DMS153 (cell line): ENCODE results near the gene RCC1.
"Not testable (repeated sequence)": the region's sequence is repeated elsewhere in the genome, so short reads cannot be mapped to it uniquely, and the experiment has no call there.

Experiments used
- DNase-seq: peaks from one replicate; lab custom pipeline; 2025; lab: John Stamatoyannopoulos, UW

Gene RCC1

DNA sequence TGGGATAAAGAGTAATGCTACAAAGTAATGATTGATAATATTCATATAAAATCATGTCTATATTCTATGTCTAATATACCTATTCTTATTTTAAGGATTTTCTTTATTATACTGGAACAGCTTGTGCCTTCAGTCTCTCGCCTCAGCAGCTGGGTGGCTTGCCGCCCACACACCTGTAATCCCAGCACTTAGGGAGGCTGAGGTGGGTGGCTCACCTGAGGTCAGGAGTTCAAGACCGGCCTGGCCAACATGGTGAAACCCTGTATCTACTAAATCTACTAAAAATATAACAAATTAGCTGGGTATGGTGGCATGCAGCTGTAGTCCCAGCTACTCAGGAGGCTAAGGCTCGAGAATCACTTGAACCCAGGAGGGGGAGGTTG, 39.4 kb downstream of the RCC1 start:
- no peak for DNase-seq

GRCh38 chr1:28548318-28548717, 42.5 kb downstream of the RCC1 start:
- no peak for DNase-seq

GRCh38 chr1:28551381-28551780, 45.5 kb downstream of the RCC1 start:
- no peak for DNase-seq

DNA sequence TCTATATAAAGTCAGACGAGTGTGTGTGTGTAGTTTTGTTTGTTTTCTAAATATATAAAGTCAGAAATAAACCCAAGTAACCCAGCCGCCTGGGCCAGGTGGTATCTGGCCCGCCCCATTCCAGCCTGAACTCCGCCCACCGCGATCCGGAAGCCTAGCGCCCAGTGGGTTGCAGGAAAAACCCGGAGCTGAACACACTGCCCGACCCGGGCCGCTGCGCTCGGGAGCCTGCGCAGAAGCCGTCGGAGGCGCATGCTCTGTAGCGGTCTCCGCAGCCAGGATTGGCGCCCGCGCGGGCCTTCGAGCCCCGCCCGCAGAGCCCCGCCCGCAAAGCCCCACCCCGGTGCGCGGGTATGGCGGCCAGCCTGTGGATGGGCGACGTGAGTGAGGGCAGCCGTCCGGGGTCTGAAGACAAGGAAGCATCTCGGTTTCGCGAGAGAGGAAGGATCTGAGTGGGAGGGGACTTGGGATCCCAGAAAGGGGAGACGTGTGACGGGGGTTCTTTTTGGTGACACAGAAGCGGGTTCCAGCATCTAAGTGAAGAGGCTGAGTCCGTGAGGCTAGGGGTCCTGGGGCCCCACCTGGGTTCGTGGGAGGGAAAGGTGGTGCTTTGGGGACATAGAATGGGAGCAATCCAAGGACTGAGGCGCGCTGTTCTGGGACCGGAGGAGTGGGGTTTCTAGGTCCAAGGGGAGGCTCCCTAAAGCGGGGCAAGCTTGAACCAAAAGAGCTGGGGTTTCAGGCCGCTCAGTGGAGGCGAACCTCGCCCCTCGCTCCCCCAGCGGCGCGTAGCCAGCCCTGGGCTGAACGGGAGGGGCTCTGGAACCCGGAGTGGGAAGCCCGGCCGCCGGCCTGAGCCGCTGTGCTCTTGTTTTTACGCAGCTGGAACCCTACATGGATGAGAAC, 47.2 kb downstream of the RCC1 start, which contains the start of gene TRNAU1AP:
Gene TRNAU1AP, plus strand, starts transcription at position 328 of the 906 bp plus-strand sequence. Its CDS starts 26 bp downstream, at position 354.
- DNase-seq: peak; percentile 98

GRCh38 chr1:28560886-28561285, 55.0 kb downstream of the RCC1 start:
- DNase-seq: no peak

GRCh38 chr1:28564310-28564709, 58.5 kb downstream of the RCC1 start:
- DNase-seq: no peak

DNA sequence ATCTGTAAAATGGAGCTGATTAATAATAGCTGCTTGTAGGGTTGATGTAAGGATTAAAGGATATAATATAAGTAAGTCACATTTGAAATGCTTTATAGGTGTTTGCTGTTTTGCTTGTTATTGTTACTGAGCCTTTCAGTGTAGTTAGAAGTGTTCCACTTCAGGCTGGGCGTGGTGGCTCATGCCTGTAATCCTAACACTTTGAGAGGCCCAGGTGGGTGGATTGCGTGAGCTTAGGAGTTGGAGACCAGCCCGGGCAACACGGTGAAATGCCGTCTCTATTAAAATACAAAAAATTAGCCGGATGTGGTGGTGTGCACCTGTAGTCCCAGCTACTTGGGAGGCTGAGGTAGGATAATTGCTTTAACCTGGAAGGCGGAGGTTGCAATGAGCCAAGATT, 59.2 kb downstream of the RCC1 start:
- DNase-seq: no peak

DNA sequence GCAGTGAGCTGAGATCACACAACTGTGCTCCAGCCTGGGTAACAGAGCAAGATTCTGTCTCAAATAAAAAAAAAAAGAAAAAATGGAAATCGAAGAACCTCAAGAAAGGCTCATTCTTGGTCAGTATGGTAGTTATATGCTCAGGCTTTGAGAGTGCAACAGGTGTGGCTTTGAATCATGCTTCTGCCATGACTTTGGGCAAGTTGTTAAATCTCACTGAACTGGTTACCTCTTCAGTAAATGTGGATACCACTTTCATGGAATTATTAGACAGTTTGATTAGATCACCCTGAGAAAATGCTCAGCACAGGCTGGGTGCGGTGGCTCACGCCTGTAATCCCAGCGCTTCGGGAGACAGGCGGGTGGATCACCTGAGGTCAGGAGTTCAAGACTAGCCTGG, 59.9 kb downstream of the RCC1 start:
- no peak for DNase-seq

DNA sequence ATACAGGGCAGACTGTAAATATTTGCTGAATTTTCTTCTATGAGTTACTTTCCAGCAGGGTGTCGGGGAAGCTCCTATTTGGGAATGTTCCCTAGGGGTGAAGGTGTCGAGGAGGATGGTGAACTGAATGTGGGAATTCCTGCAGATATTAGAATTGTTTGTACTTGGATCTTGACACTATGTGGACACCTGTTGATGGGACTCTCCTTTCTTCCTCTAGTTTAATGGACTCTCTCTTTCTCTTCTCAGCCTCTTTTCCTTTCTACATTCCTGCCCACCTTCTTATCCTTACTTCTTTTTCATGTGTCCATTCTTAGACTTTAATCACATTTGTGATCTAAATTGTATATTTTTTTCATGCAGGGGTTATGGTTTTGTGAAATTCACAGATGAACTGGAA, 61.1 kb downstream of the RCC1 start:
- no peak for DNase-seq

GRCh38 chr1:28571911-28572310, 66.1 kb downstream of the RCC1 start:
- no peak for DNase-seq

- not testable (repeated sequence) for DNase-seq
These were observed 67.0 kb downstream of the RCC1 start for GRCh38 chr1:28572891-28573290.

DNA sequence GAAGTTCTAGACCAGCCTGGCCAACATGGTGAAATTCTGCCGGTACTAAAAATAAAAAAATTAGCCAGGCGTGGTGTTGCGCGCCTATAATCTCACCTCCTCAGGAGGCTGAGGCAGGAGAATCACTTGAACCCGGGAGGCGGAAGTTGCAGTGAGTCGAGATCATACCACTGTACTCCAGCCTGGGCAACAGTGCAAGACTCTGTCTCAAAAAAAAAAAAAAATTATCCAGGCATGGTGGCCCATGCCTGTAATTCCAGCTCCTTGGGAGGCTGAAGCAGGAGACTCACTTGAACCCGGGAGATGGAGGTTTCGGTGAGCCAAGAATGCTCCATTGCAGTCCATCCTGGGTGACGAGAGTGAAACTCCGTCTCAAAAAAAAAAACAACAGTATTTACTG, 67.7 kb downstream of the RCC1 start:
- no peak for DNase-seq

GRCh38 chr1:28577052-28577678, 71.3 kb downstream of the RCC1 start:
- DNase-seq: no peak

DNA sequence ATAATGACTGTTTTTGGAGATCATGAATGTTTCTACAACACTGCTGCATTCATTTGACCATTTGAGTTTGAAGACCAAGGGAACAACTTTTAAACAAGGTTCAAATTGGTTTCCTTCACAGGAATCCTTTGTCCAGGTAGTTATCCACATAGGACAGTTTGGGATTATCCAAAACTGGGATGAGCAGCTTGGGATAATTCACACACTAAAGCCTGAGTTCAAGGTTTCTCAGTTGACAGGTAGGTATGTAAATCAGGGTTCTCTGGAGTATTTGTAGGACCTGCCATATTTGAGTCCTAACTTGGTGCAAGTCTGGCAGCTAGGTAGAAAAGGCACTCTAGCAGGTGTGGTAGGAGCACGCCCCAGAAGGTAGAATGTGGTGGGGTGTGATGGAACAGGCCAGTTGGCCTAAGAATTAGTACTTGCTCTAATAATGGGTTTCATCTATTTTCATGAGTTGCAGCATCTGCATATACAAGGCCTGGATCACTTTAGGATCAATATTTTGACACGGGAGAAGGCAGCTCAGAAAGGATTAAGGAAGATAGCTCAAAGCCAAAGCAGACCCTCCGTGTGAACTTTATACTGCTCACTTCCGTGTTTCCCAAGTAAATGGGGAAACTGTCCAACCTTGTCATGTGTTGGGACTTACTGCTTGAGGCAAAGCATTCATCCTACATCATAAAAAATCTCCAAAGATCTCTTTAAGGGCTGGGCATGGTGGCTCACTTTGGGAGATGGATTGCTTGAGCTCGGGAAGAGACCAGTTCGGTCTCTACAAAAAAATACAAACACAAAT, 72.1 kb downstream of the RCC1 start:
- no peak for DNase-seq

DNA sequence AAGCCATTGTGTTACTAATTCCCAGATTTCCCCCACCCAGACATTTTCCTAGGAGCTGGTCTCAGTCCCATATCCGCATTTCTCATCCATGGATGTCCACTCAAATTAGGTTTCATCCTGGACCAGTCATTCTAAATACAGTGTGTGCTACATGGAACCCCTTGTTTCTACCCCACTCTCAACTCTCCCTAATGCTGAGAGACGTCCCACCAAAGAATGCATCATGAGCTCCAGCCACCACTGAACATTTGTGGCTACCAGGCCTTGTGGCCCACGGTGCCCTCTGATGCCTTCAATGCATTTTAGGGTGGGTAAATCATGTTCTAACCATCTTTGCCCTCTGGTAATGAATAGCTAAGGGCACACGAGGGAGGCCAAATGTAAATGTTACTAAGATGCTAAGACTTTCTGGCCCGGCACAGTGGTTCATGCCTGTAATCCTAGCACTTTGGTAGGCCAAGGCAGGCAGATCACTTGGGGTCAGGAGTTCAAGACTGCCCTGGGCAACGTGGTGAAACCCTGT, 72.9 kb downstream of the RCC1 start:
- DNase-seq: no peak

DNA sequence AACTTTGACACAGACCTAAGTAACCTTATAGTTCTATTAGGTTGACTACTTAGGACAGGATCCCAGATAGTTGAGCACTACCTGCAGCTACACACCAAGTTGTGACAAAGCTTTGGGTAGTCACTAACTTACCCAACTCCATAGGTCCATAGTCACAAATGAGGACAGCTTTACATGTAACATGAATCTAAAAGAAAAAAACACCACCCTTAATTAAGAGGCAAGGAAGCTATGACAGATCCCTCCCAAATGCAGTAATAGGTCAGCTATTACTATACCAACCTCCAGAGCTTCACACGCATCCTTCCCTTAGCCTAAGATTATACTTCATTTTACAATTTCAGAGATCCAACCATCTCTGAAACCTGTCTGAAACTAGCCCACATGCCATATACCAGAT, 73.6 kb downstream of the RCC1 start:
- DNase-seq: no peak

GRCh38 chr1:28580722-28581530, 75.1 kb downstream of the RCC1 start:
- peak; percentile 48 for DNase-seq

GRCh38 chr1:28581531-28582247, 75.8 kb downstream of the RCC1 start:
- DNase-seq: peak; percentile 98

GRCh38 chr1:28582248-28582615, 76.4 kb downstream of the RCC1 start:
- DNase-seq: peak; percentile 48

- DNase-seq: not testable (repeated sequence)
These were observed 80.9 kb downstream of the RCC1 start for GRCh38 chr1:28586585-28587391.
